OCI-LY1 (cell line): ENCODE measurements around the gene HLCS.

Source experiments
- H2AFZ ChIP-seq: fragments of 200-600 bp; sonication (generic), shearing (Covaris generic); 2 replicates; pipeline ENCODE4 v1.6.0; 2014; ENCODE audit warnings: antibody characterized with exemption, mild to moderate bottlenecking, low read length
- H3F3A ChIP-seq: fragments of 200-600 bp; sonication (generic), shearing (Covaris generic); 2 replicates; pipeline ENCODE4 v1.6.0; 2014; ENCODE audit warnings: mild to moderate bottlenecking, antibody characterized with exemption, low read length, moderate library complexity; ENCODE audit not compliant: insufficient read depth
- H3K27ac ChIP-seq: fragments of 200-600 bp; sonication (generic); 2 replicates; pipeline ENCODE4 v1.5.1; 2014; ENCODE audit warnings: low read length, mixed run types, mild to moderate bottlenecking, low read depth; ENCODE audit not compliant: poor library complexity, severe bottlenecking
- H3K27me3 ChIP-seq: fragments of 200-600 bp; sonication (generic); 2 replicates; pipeline ENCODE4 v1.6.0; 2014; ENCODE audit warnings: antibody characterized with exemption, mild to moderate bottlenecking, low read length, moderate library complexity; ENCODE audit not compliant: insufficient read depth
- H3K36me3 ChIP-seq: fragments of 200-600 bp; sonication (generic); 2 replicates; pipeline ENCODE4 v1.6.1; 2014; ENCODE audit warnings: mild to moderate bottlenecking, antibody characterized with exemption, low read length, moderate library complexity, mixed read lengths; ENCODE audit not compliant: insufficient read depth
- H3K4me1 ChIP-seq: fragments of 200-600 bp; sonication (generic); 2 replicates; pipeline ENCODE4 v1.5.1; 2014; ENCODE audit warnings: mild to moderate bottlenecking, low read length, moderate library complexity; ENCODE audit not compliant: insufficient read depth, severe bottlenecking
- H3K4me2 ChIP-seq: fragments of 200-600 bp; sonication (generic), shearing (Covaris generic); 2 replicates; pipeline ENCODE4 v1.6.1; 2014; ENCODE audit warnings: low read length
- H3K4me3 ChIP-seq: fragments of 200-600 bp; sonication (generic); 2 replicates; pipeline ENCODE4 v1.5.1; 2014; ENCODE audit warnings: low read length, low read depth, mild to moderate bottlenecking, mixed read lengths; ENCODE audit not compliant: poor library complexity, severe bottlenecking
- H3K79me2 ChIP-seq: fragments of 200-600 bp; shearing (Covaris generic); 2 replicates; pipeline ENCODE4 v1.6.1; 2016; ENCODE audit warnings: mixed run types, low read length, mixed read lengths; ENCODE audit not compliant: insufficient read depth
- H3K9ac ChIP-seq: fragments of 200-600 bp; sonication (generic), shearing (Covaris generic); 2 replicates; pipeline ENCODE4 v1.6.1; 2014; ENCODE audit warnings: mild to moderate bottlenecking, low read length, mixed read lengths
- H3K9me2 ChIP-seq: fragments of 200-600 bp; sonication (generic), shearing (Covaris generic); 2 replicates; pipeline ENCODE4 v1.6.1; 2014; ENCODE audit warnings: low read depth, mild to moderate bottlenecking, low read length, mixed read lengths
- H3K9me3 ChIP-seq: fragments of 200-600 bp; shearing (Covaris generic); 2 replicates; pipeline ENCODE4 v1.6.1; 2014; ENCODE audit warnings: low read length, mixed read lengths
- H4K20me1 ChIP-seq: fragments of 200-600 bp; sonication (generic), shearing (Covaris generic); 2 replicates; pipeline ENCODE4 v1.6.0; 2016; ENCODE audit warnings: mild to moderate bottlenecking, low read length; ENCODE audit not compliant: insufficient read depth
- CTCF ChIP-seq: fragments of 200-600 bp; sonication (generic), shearing (Covaris generic); IDR thresholded peaks from 2 replicates; pipeline ENCODE4 v1.5.1; 2017; ENCODE audit warnings: mild to moderate bottlenecking, antibody characterized with exemption, low read length, moderate library complexity, mixed read lengths
- EZH2 ChIP-seq: fragments of 200-600 bp; sonication (generic), shearing (Covaris generic); IDR thresholded peaks from 2 replicates; pipeline ENCODE4 v1.8.0; 2017; ENCODE audit warnings: borderline replicate concordance, mixed run types, mild to moderate bottlenecking, antibody characterized with exemption, low read length, moderate library complexity, mixed read lengths

The HLCS gene

GRCh38 chr21:36934864-36935420 lies 31.5 kb downstream of the HLCS start:
- no peaks in the 10 kb centered on the region for H3K27me3 ChIP-seq
- H3K9me3 ChIP-seq = no peaks in the 10 kb centered on the region
- H3K4me2 ChIP-seq = no peak overlapping the region
- no peak overlapping the region for H2AFZ ChIP-seq
- H3K9ac ChIP-seq = no peak overlapping the region
- H3K27ac ChIP-seq = no peak overlapping the region
- no peak overlapping the region for H3K4me3 ChIP-seq
- H3K9me2 ChIP-seq = no peaks in the 10 kb centered on the region
- H3K36me3 ChIP-seq = peaks cover 8% of the 10 kb centered on the region; the same call in 1 of the 2 replicates
- TF ChIP-seq EZH2 = no peak
- no peak for TF ChIP-seq CTCF
- no peaks in the 10 kb centered on the region for H4K20me1 ChIP-seq
- H3K4me1 ChIP-seq = no peaks in the 10 kb centered on the region
- H3K79me2 ChIP-seq = no peaks in the 10 kb centered on the region
- H3F3A ChIP-seq = no peaks in the 10 kb centered on the region

- TF ChIP-seq EZH2 (no peak), CTCF (no peak)
- peaks cover 8% of the 10 kb centered on the region; the same call in 1 of the 2 replicates for H3K36me3 ChIP-seq
- no peak overlapping the region for H3K9ac ChIP-seq
- H4K20me1 ChIP-seq = no peaks in the 10 kb centered on the region
- no peaks in the 10 kb centered on the region for H3K9me3 ChIP-seq
- no peaks in the 10 kb centered on the region for H3K27me3 ChIP-seq
- no peak overlapping the region for H3K27ac ChIP-seq
- H3F3A ChIP-seq = no peaks in the 10 kb centered on the region
- H3K4me1 ChIP-seq = no peaks in the 10 kb centered on the region
- no peak overlapping the region for H2AFZ ChIP-seq
- H3K4me3 ChIP-seq = no peak overlapping the region
- H3K9me2 ChIP-seq = no peaks in the 10 kb centered on the region
- no peaks in the 10 kb centered on the region for H3K79me2 ChIP-seq
- no peak overlapping the region for H3K4me2 ChIP-seq
Measured at GRCh38 chr21:36932161-36932816, 34.2 kb downstream of the HLCS start.

GRCh38 chr21:36929622-36930021 lies 36.8 kb downstream of the HLCS start:
- H3K4me1 ChIP-seq = no peaks in the 10 kb centered on the region
- no peak for TF ChIP-seq EZH2
- TF ChIP-seq CTCF = peak; percentile 15; the same call in 1 of the 2 replicates
- H3K4me3 ChIP-seq = no peak overlapping the region
- H3K4me2 ChIP-seq = no peak overlapping the region
- H3F3A ChIP-seq = no peaks in the 10 kb centered on the region
- H3K79me2 ChIP-seq = no peaks in the 10 kb centered on the region
- H3K9me3 ChIP-seq = no peaks in the 10 kb centered on the region
- H3K27me3 ChIP-seq = no peaks in the 10 kb centered on the region
- H3K9me2 ChIP-seq = no peaks in the 10 kb centered on the region
- H2AFZ ChIP-seq = no peak overlapping the region
- H4K20me1 ChIP-seq = no peaks in the 10 kb centered on the region
- H3K9ac ChIP-seq = no peak overlapping the region
- no peak overlapping the region for H3K27ac ChIP-seq
- no peaks in the 10 kb centered on the region for H3K36me3 ChIP-seq
